ENCODE data around the gene CYB5R3.

DNA sequence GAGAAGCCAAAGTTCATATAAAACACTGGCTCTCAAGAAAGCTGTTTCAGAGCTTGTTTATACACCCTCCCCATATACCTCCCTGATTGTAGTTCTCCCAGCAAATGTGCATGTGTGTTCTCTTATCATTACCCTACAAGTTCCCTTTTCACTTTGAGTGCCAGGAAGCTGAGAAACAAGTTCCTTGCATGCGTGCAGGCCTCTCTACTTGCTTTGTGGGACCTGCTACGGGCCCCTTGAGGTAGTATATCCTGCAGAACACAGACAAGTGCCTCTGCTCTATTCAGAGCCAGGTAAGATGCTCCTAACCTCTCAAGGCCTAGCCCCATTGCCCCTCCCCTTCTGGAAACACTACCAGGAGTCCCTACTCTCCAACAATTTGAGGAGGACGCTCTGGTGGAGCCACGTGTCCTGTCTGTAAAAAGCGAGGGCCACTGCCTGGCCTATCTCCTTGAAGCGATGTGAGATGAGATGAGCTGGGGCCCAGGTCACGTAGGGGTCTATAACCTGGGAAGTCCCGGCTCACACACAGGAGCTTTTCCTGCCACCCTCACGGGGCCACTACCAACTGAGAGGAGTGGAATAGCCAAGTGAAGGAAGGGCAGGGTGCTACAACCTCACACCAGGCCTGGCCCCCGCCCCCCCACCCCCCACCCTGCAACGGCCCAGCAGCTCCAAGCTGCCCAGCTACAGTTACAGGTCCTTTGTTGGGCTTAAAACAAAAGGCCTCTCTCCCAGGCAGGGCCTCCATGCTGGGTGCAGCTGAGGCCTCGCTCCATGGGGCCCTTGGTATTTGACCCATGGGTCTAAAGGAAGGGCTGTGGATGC, 6.2 kb downstream of the CYB5R3 start:
- TF ChIP-seq, protein P1, sequence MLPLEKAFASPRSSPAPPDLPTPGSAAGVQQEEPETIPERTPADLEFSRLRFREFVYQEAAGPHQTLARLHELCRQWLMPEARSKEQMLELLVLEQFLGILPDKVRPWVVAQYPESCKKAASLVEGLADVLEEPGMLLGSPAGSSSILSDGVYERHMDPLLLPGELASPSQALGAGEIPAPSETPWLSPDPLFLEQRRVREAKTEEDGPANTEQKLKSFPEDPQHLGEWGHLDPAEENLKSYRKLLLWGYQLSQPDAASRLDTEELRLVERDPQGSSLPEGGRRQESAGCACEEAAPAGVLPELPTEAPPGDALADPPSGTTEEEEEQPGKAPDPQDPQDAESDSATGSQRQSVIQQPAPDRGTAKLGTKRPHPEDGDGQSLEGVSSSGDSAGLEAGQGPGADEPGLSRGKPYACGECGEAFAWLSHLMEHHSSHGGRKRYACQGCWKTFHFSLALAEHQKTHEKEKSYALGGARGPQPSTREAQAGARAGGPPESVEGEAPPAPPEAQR (CRISPR knock-in tag; IDR thresholded peaks at IDR 0.05): no peak
- TF ChIP-seq, protein P2, sequence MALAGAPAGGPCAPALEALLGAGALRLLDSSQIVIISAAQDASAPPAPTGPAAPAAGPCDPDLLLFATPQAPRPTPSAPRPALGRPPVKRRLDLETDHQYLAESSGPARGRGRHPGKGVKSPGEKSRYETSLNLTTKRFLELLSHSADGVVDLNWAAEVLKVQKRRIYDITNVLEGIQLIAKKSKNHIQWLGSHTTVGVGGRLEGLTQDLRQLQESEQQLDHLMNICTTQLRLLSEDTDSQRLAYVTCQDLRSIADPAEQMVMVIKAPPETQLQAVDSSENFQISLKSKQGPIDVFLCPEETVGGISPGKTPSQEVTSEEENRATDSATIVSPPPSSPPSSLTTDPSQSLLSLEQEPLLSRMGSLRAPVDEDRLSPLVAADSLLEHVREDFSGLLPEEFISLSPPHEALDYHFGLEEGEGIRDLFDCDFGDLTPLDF (CRISPR knock-in tag; IDR thresholded peaks at IDR 0.05): no peak
- TF ChIP-seq, protein P3, sequence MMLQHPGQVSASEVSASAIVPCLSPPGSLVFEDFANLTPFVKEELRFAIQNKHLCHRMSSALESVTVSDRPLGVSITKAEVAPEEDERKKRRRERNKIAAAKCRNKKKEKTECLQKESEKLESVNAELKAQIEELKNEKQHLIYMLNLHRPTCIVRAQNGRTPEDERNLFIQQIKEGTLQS (CRISPR knock-in tag; conservative IDR thresholded peaks at IDR 0.05): no peak
- TF ChIP-seq, protein P4, sequence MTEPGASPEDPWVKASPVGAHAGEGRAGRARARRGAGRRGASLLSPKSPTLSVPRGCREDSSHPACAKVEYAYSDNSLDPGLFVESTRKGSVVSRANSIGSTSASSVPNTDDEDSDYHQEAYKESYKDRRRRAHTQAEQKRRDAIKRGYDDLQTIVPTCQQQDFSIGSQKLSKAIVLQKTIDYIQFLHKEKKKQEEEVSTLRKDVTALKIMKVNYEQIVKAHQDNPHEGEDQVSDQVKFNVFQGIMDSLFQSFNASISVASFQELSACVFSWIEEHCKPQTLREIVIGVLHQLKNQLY (CRISPR knock-in tag; IDR thresholded peaks at IDR 0.05): no peak
- no peak for TF ChIP-seq HMGA2 (CRISPR knock-in tag; IDR thresholded peaks at IDR 0.05)
- TF ChIP-seq, protein P5, sequence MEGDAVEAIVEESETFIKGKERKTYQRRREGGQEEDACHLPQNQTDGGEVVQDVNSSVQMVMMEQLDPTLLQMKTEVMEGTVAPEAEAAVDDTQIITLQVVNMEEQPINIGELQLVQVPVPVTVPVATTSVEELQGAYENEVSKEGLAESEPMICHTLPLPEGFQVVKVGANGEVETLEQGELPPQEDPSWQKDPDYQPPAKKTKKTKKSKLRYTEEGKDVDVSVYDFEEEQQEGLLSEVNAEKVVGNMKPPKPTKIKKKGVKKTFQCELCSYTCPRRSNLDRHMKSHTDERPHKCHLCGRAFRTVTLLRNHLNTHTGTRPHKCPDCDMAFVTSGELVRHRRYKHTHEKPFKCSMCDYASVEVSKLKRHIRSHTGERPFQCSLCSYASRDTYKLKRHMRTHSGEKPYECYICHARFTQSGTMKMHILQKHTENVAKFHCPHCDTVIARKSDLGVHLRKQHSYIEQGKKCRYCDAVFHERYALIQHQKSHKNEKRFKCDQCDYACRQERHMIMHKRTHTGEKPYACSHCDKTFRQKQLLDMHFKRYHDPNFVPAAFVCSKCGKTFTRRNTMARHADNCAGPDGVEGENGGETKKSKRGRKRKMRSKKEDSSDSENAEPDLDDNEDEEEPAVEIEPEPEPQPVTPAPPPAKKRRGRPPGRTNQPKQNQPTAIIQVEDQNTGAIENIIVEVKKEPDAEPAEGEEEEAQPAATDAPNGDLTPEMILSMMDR (IDR thresholded peaks at IDR 0.05): no peak
- TF ChIP-seq ATF1 (CRISPR knock-in tag; IDR thresholded peaks at IDR 0.05): no peak

Measured in WTC11 (cell line).